HG02981 (cell line): ENCODE data around the gene CBFA2T3.
"Not testable (repeated sequence)": the region's sequence is repeated elsewhere in the genome, so short reads cannot be mapped to it uniquely, and the experiment has no call there.

ENCODE experiments used
- ATAC-seq: cut with Tn5 transposase; IDR thresholded peaks from one replicate; pipeline ENCODE4 v1.9.1; 2021; ENCODE audit warnings: mild to moderate bottlenecking, moderate library complexity; ENCODE audit not compliant: unreplicated experiment

CBFA2T3 gene

DNA sequence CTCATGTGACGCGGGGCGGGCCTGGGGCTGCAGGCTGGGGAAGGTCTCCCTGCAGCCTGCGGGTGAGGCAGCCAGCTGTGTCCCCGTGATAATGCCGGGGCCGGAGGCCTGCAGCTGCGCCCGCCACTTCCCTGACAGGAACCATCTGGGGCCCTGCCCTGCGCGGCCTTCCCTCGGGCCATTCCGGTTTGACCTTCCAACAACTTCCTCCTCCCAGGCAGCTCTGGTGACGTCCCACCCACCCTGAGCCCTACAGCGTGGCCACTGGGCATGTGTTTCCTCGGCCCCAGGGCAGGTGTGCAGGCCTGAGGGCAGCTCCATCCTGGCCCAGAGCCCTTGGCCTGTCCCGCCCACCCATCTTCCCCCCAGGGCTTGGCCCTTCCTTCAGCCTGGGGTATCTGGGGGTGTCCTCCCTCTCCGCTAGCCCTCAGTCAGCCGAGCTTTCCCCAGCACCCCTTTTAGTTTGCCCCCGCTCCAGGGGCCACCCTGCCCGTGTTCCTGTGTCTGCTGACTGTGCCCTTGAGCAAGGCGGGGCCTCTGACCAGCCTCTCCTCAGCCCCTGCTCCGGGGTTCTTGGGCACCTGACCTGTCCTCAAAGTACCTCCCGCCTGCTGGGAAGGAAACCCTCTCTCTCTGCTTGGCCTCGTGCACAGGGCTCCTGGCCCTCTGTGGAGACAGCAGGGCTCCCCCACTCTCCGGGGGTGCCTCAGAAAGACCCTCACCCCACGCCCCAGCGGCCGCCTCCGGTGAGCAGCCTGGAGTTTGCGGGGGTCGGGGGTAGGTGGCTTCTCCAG, at the start of gene CBFA2T3:
TSS of gene CBFA2T3 (minus strand) at position 190 of the 794 bp plus-strand sequence. CDS start 400 bp downstream, outside the sequence.
- no peak for ATAC-seq

- ATAC-seq: no peak
Measured at GRCh38 chr16:89026121-89026612, 49.2 kb upstream of the CBFA2T3 start.

GRCh38 chr16:89025636-89026035, 48.6 kb upstream of the CBFA2T3 start:
- no peak for ATAC-seq

DNA sequence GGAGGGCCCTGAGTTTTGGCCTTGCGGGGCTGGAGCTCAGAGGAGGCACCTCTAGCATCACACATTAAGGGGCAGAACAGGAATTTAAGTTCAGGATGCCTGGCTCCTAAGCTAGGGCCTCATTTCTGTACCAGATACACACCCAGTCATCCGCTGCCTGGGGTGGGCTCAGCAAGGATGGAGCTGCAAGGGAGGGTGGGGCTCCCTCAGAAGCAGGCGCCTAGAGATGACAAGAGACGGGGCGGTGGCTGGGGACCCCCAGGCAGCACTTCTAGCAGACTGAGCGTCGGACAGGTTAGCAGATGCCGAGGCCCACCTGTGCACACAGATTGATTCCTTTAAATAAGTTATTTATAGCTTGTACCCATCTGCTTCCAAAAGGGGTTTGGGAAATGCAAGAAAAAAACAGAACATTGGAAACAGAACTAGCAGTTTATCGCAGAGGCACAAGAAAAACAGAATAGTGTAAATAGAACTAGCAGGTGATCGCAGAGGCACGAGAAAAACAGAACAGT, 47.6 kb upstream of the CBFA2T3 start:
- no peak for ATAC-seq

DNA sequence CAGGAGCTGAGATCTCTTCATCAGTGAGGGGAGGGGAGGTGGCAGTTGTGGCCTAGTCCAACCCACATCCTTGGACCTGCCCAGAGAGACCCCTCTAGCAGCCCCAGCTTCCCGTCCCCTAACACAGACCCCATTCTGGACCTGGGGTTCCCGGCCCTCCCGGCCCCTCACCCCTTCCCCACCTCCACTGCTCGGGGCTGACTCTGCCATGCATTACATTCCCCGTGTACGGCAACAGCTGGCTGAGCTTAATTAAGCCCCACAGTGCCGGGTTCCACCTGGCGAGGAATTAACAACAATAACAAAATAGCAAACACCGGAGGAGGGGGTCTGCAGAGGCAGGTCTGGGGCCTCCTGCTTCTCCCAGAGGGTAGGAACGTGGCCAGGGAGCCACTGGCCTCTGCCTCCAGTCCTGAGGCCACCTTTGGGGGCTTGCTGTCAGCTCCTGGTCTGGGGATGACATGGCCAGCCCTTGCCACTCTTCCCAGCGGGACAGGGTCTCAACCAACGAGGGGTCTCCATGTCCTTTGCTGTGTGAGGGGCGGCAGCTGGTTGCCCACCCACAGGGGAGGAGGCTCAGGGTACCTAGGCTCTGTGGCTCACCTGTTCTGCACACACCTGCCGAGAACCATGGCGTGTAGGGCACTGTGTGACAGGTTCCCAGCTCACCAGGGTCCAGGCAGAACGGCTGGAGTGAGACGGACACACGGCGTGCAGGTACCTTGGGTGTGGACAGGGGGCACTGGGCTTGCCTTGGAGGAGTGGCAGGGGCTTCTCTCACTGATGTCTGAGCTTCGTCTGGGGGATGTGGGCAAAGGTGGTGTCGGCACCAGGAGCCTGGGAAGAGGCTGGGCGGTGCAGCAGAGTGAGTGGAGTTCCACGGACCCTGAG, 46.9 kb upstream of the CBFA2T3 start:
- ATAC-seq: no peak

DNA sequence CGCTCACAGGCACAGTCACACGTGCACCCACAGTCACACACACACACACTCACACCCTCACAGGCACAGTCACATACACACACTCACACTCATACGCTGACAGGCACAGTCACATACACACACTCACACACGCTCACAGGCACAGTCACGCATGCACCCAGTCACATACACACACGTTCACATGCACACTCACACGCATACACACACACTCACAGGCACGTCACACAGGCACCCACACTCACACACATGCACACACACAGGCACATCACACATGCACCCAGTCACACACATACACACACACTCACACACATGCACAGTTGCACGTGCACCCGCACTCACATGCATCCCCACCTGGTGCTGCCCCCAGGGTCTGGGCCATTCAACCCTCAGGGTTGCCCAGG, 46.1 kb upstream of the CBFA2T3 start:
- no peak for ATAC-seq

DNA sequence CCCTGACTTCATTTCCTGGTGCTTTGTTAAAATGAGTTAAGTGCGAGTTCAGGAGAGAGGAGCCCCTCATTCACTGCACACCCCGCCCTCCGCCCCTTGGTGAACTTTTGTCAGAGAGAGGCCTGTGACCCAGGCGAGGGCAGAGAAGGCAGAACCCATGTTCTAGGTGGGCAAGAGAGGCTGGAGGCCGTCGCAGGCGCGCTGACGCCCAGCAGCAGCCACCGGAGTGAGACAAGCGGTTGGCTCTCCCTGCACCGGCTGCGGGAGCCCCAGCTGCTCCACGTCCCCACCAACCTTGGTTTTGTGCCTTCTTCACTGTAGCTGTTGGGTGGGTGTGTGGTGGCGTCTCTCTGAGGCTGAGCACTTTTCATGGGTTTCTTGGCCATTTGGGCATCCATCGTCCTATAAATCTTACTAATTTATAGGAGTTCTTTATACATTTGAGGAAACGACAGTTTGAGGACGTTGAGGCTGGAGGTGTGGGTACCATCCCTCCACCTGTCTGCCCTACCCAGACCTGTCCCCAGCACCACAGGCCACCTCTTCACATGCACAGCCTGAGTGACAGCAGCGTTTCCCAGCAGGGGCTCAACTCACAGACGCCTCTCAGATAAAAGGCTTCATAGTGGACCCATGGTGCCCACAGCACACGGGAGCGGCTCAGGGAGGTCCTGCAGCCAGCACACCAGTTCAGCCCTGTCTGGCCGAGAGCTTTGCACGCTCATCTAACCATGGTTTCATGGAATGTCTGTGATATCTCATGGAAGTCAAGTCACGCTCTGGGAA, 45.2 kb upstream of the CBFA2T3 start:
- no peak for ATAC-seq

- no peak for ATAC-seq
Measured at GRCh38 chr16:89020925-89021595, 44.1 kb upstream of the CBFA2T3 start.

- no peak for ATAC-seq
Measured at GRCh38 chr16:89020068-89020924, 43.3 kb upstream of the CBFA2T3 start.

- ATAC-seq: no peak
Measured at GRCh38 chr16:89019511-89019910, 42.5 kb upstream of the CBFA2T3 start.

DNA sequence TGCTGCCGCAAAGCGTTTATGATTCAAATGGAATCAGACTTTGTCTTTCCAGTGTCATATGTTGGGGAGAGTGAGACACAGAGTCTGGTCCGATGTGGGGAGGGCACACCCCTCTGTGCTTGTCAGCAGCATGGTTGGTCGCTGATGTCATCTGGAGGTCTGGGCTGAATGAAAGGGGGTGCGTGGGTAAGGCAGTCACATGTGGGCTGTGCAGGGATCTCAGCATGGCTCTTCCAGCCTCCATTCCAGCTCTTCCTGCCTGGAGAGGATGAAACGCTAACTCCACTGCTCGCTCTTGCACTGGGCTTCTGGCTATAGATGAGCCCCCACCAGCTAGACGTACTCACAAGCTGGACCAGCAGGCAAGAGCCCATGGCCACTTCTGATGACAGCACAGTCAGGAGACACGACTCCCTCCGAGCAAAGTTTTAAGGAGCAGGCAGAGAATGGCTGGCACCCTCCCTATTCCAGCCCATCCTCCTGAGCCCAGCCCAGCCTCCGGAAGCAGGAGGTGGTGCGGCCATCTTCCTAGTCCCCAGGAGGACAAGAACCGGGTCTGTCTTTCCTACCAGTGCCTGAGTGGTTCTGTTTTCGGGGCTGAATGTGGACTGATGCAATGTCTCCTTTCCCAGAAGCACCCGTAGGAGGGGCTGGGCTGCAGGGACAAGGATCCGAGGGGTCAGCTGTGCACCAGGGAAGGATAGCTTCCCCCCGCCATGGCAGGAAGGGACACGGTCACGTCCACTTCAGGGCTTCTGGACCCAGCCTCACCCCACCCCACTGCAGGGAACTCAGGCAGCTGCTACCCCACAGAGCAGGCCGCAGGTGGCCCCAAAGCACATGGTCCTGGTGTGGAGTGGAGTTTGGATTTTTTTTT, 41.5 kb upstream of the CBFA2T3 start:
- ATAC-seq: no peak

DNA sequence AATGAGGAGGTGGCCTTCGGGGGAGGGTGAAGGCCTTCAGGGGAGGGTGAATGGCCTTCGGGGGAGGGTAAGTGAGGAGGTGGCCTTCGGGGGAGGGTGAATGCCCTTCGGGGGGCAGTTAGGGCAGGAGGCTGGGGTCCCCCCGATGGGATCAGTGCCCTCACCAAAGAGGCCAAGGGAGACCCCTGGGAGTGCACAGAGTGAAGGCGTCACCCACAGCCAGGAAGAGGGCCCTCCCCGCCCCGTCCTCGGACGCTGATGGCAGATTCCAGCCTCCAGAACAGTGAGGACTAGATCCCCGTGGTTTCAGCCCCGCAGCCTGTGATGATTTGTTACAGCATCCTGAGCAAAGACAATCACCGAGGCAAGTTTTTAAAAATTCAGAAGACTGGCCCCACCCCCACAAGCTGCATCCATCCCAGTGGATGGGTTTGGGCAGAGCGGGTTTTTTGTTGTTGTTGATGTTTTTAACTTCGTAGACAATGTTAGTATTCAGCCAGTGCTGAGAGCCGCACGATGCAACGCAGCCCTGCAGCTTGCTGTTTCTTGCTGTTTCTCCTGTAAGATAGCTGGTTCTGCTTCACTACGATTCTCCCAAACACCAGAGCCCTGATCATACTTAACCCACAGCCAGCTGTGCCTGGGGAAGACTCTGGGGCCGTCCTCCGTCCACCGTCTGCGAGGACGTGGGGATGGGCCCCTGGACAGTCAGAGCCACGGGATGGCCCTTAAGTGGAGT, 40.7 kb upstream of the CBFA2T3 start:
- no peak for ATAC-seq

- ATAC-seq: not testable (repeated sequence)
Measured at GRCh38 chr16:89016561-89016960, 39.6 kb upstream of the CBFA2T3 start.

- no peak for ATAC-seq
Measured at GRCh38 chr16:89015271-89015859, 38.4 kb upstream of the CBFA2T3 start.

- no peak for ATAC-seq
Measured at GRCh38 chr16:89014403-89015230, 37.6 kb upstream of the CBFA2T3 start.

- ATAC-seq: no peak
Measured at GRCh38 chr16:89013692-89014402, 36.8 kb upstream of the CBFA2T3 start.
